Neural cell (in vitro differentiated cells): Measurements from ENCODE around the gene CLASP1.

Experiments used
- EP300 ChIP-seq: fragments of 450-650 bp; conservative IDR thresholded peaks from 2 replicates; pipeline ENCODE4 v1.6.1; 2014; ENCODE audit warnings: antibody characterized with exemption, mild to moderate bottlenecking, moderate library complexity; ENCODE audit not compliant: poor library complexity, severe bottlenecking
- EZH2 ChIP-seq: fragments of 200-600, 300-800 bp; shearing (Covaris generic), sonication (generic); IDR thresholded peaks from 2 replicates; pipeline ENCODE4 v1.6.1; 2014; ENCODE audit warnings: antibody characterized with exemption, low read length, borderline replicate concordance, mild to moderate bottlenecking; ENCODE audit not compliant: insufficient read depth, poor library complexity, severe bottlenecking
- MXI1 ChIP-seq: fragments of 450-650 bp; conservative IDR thresholded peaks from 2 replicates; pipeline ENCODE4 v1.6.1; 2014; ENCODE audit warnings: antibody characterized with exemption, mild to moderate bottlenecking; ENCODE audit not compliant: poor library complexity, severe bottlenecking
- POLR2AphosphoS5 ChIP-seq: IDR thresholded peaks from 2 replicates; pipeline ENCODE4 v1.6.1; 2012
- RAD21 ChIP-seq: fragments of 450-650 bp; conservative IDR thresholded peaks from 2 replicates; pipeline ENCODE4 v1.6.1; 2014; ENCODE audit warnings: antibody characterized with exemption, mild to moderate bottlenecking, moderate library complexity
- TAF1 ChIP-seq: IDR thresholded peaks from 2 replicates; pipeline ENCODE4 v1.6.1; 2012; ENCODE audit warnings: low read depth
- TF ChIP-seq, protein P1 (sequence below): fragments of 450-650 bp; IDR thresholded peaks from 2 replicates; pipeline ENCODE4 v1.5.1; 2014; ENCODE audit warnings: antibody characterized with exemption, mild to moderate bottlenecking, moderate library complexity; ENCODE audit not compliant: poor library complexity, severe bottlenecking

DNA sequence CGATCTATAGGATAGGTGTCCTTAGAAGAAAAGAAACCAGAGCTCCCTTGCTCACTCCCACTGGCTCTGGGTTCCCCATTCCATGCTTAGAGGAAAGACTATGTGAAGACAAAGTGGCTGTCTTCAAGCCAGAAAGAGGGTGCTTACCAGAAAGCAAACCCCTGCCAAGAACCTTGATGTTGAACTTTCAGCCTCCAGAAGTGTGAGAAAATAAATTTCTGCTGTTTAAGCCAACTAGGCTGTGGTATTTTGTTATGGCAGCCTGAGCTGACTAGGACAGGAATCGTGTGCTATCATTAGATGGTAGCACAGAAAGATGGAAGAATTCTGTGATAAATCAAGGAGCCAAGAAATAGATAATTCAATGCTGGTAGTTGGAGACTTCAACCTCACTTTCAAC, 344.3 kb downstream of the CLASP1 start:
- TF ChIP-seq, protein P1, sequence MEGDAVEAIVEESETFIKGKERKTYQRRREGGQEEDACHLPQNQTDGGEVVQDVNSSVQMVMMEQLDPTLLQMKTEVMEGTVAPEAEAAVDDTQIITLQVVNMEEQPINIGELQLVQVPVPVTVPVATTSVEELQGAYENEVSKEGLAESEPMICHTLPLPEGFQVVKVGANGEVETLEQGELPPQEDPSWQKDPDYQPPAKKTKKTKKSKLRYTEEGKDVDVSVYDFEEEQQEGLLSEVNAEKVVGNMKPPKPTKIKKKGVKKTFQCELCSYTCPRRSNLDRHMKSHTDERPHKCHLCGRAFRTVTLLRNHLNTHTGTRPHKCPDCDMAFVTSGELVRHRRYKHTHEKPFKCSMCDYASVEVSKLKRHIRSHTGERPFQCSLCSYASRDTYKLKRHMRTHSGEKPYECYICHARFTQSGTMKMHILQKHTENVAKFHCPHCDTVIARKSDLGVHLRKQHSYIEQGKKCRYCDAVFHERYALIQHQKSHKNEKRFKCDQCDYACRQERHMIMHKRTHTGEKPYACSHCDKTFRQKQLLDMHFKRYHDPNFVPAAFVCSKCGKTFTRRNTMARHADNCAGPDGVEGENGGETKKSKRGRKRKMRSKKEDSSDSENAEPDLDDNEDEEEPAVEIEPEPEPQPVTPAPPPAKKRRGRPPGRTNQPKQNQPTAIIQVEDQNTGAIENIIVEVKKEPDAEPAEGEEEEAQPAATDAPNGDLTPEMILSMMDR, result no peak
- TF ChIP-seq POLR2AphosphoS5 (no peak), TAF1 (no peak), EZH2 (no peak), RAD21 (no peak), EP300 (no peak), MXI1 (no peak)
